HG03139 (cell line): ENCODE measurements around the gene CD52.
"Not testable (repeated sequence)": the region's sequence is repeated elsewhere in the genome, so short reads cannot be mapped to it uniquely, and the experiment has no call there.

Experiments
- ATAC-seq: cut with Tn5 transposase; IDR thresholded peaks from one replicate; pipeline ENCODE4 v1.9.1; 2021; ENCODE audit not compliant: unreplicated experiment

The CD52 gene

GRCh38 chr1:26329380-26329779, 11.6 kb downstream of the CD52 start:
- ATAC-seq = not testable (repeated sequence)

DNA sequence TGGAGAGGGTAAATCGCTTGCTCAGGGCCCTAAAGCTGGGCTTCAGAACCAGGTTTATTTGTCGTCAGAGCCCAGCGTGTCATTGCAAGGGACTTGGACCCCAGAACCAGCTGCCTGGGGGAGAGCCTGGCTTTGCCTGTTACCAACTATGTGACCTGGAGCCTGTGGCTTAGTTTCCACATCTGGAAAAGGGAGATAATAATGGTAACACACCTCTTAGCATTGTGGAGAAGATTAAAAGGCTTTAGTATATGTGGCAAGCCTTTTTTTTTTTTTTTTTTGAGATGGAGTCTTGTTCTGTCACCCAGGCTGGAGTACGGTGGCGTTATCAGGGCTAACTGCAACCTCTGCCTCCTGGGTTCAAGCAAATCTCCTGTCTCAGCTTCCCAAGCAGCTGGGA, 12.5 kb downstream of the CD52 start:
- no peak for ATAC-seq

GRCh38 chr1:26333312-26333711, 15.6 kb downstream of the CD52 start:
- not testable (repeated sequence) for ATAC-seq

GRCh38 chr1:26335774-26336476, 18.2 kb downstream of the CD52 start:
- ATAC-seq = no peak

GRCh38 chr1:26336477-26337205, 18.9 kb downstream of the CD52 start:
- ATAC-seq = no peak

- no peak for ATAC-seq
These were observed 19.4 kb downstream of the CD52 start for GRCh38 chr1:26337206-26337535.

GRCh38 chr1:26337625-26338024, 19.9 kb downstream of the CD52 start:
- ATAC-seq = no peak

GRCh38 chr1:26338670-26339069, 20.9 kb downstream of the CD52 start:
- ATAC-seq = no peak

DNA sequence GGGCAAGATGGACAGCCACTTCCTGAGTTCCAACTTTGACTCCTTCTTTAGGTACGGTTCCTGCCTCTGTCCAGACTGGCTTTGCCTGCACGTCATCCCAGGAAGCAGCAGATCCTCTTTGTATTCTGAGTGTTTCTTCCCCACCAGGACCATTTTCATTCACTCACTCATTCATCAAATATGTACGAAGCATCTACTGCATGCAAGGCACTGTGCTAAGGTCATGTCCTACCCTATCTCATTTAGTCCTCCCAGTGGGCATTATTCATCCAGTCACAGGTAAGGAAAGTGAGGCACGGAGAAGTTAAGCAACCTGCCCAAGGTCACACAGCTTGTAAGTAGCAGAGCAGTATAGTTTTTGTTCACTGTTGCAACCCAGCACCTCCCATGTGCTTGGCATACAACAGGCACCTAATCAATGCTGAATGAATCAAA, 22.3 kb downstream of the CD52 start:
- ATAC-seq = no peak

- ATAC-seq = no peak
These were observed 26.6 kb downstream of the CD52 start for GRCh38 chr1:26344147-26344920.

GRCh38 chr1:26345718-26346117, 28.0 kb downstream of the CD52 start:
- ATAC-seq = no peak

DNA sequence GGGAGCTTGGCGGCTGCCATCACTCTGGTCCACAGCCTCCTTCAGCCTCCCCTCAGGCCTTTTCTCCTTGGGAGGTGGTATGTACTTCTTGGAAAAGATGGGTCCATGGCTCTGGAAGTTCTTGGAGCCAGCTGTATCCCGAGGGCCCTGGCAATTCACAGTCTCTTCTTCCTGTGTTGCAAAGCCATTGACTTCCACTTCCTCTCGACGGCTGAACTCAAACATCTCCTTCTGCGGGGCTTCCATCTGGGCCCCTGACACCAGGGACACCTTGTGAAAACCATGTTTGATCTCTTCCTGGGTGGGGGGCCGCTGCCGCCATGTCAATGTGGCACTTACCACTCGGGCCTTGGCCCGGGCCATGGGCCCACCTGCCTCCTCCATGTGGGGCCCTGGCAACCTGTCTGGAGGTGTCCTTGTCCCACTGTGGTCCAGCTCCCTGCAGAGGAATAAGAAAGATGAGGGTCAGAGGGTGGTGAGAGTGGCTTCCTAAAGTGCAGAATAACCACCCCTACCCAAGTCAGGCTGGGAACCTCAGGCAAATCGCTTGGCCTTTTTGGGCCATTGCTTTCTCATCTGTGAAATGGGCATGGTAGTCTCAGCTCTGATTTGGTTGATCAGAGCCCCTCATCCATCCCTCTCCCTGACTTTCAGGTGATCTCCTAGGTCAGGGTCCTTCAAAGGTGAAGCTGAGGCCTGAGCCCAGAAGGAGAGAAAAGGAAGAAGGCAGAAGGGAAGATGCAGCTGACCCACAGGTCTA, 28.7 kb downstream of the CD52 start:
- ATAC-seq = no peak

DNA sequence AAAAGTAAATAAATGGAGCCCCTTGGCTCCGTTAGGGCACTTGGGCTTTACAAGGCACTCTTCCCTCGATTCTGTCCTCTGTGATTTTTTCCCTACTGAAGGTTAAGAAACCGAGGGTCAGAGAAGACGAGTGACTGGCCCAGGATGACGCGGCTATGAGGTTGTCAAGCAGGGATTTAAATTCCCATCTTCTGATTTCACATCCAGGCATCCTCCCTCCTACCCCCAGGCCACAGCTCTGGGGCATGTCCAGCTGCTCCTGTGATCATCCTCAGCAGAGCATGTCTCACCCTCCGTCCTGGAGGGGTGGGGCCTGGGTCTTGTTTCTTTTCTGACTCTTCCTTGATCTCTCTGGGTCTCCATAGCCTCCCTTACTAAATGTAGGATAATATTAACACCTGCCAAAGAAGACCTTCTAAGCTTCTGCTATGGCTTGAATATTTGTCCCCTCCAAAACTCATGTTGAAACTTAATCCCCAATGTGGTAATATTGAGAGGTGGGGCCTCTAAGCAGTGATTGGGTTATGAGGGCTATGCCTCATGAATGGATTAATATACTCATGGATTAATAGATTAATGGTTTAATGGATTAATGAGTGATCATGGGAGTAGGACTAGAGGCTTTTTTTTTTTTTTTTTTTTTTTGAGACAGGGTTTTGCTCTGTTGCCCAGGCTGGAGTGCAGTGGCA, 31.6 kb downstream of the CD52 start:
- ATAC-seq = no peak

GRCh38 chr1:26349877-26350244, 32.1 kb downstream of the CD52 start:
- no peak for ATAC-seq

- ATAC-seq = no peak
These were observed 32.6 kb downstream of the CD52 start for GRCh38 chr1:26350343-26350700.

GRCh38 chr1:26350701-26351589, 33.2 kb downstream of the CD52 start:
- no peak for ATAC-seq

GRCh38 chr1:26351590-26352337, 34.0 kb downstream of the CD52 start:
- ATAC-seq = no peak

GRCh38 chr1:26352338-26352679, 34.6 kb downstream of the CD52 start:
- ATAC-seq = no peak

DNA sequence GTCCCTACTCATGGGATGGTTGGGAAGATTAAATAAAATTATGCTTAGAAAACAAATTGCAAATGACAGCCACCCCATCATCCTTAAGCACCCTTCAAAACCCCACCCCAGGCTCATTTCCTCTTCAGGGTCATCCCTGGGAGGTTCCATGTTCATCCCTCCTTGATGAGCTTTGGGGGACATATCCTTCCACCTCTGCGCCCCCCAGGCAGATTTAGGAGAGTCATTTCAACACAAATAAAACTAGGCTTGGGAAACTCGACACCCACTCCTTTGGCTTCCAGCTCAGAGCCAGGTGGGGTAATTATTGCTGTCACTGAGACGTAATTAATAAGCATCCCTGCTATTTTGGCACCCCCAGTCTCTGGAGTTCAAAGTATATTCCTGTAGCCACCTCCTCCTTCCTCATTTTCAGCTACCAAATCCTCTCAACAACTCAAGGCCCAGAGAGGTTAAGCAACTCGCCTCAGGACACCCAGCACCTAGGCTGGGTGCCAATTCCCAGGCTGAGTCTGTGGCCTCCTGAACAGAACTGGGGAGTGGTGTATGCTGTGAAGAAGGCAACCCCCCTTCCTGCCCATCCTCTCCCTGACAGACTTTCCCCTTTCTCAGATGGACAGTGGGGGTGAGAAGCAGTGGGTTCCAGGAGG, 35.6 kb downstream of the CD52 start:
- no peak for ATAC-seq
